SK-N-SH (cell line): Measurements from ENCODE around the gene KRT85.

Source experiments
- EP300 ChIP-seq, 2 experiments: IDR thresholded peaks; 2 replicates each; pipeline versions ENCODE4 v1.4.0 to v1.6.1; 2012; ENCODE audit warnings: borderline replicate concordance in 1 of 2, low read depth in 1 of 2, low read length in 1 of 2
- EZH2phosphoT487 ChIP-seq: fragments of 200-600 bp; sonication (generic); IDR thresholded peaks from 2 replicates; pipeline ENCODE4 v1.6.1; 2017; ENCODE audit warnings: low read depth, mixed run types, mild to moderate bottlenecking, antibody characterized with exemption, moderate library complexity, borderline replicate concordance
- FOSL2 ChIP-seq: IDR thresholded peaks from 2 replicates; pipeline ENCODE4 v1.4.0; 2012; ENCODE audit warnings: low read depth, mild to moderate bottlenecking, moderate library complexity, borderline replicate concordance
- POLR2AphosphoS5 ChIP-seq: IDR thresholded peaks from 2 replicates; pipeline ENCODE4 v1.6.1; 2012; ENCODE audit warnings: low read depth, low read length
- TF ChIP-seq, protein P1 (sequence below): fragments of 200-600 bp; sonication (generic); IDR thresholded peaks from 2 replicates; pipeline ENCODE4 v1.6.1; 2017; ENCODE audit warnings: antibody characterized with exemption, mild to moderate bottlenecking, moderate library complexity
- TF ChIP-seq, protein P2 (sequence below): IDR thresholded peaks from 2 replicates; pipeline ENCODE4 v1.4.0; 2012; ENCODE audit warnings: low read depth, borderline replicate concordance
- TF ChIP-seq, protein P3 (sequence below): IDR thresholded peaks from 2 replicates; pipeline ENCODE4 v1.6.1; 2012; ENCODE audit warnings: mild to moderate bottlenecking, low read depth, low read length, moderate library complexity
- TF ChIP-seq, protein P4 (sequence below): IDR thresholded peaks from 2 replicates; pipeline ENCODE4 v1.4.0; 2012; ENCODE audit warnings: low read depth

DNA sequence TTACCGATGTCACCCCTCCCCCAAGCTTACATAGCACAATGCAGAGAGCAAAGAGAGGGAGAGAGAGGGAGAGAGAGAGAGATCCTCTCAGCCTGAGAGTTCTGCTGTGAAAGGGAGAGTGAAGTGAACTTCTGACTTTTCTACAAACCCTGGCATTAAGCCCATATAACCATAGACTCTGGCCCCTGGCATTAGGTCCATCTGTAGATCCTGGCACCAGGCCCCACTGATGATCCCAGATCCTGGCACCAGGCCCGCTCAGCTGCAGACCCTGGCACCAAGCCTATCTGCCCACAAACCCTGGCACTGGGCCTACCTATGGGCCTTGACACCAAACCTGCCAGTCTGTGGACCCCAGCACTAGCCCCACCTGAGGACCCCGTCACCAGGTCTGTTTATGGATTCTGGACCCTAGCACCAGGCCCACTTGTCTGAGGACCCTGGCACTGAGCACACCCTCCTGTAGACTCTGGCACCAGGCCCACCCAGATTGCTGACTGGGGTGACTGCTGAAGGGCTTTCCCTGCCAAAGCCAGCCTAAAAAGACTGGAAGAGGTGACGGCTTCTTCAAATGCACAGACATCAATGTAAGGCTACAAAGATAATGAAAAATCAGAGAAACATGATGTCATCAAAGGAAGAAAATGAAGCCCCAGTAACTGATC is 31.6 kb downstream of the KRT85 start:
- TF ChIP-seq, protein P1, sequence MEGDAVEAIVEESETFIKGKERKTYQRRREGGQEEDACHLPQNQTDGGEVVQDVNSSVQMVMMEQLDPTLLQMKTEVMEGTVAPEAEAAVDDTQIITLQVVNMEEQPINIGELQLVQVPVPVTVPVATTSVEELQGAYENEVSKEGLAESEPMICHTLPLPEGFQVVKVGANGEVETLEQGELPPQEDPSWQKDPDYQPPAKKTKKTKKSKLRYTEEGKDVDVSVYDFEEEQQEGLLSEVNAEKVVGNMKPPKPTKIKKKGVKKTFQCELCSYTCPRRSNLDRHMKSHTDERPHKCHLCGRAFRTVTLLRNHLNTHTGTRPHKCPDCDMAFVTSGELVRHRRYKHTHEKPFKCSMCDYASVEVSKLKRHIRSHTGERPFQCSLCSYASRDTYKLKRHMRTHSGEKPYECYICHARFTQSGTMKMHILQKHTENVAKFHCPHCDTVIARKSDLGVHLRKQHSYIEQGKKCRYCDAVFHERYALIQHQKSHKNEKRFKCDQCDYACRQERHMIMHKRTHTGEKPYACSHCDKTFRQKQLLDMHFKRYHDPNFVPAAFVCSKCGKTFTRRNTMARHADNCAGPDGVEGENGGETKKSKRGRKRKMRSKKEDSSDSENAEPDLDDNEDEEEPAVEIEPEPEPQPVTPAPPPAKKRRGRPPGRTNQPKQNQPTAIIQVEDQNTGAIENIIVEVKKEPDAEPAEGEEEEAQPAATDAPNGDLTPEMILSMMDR, result no peak
- TF ChIP-seq POLR2AphosphoS5 (no peak), EZH2phosphoT487 (no peak), FOSL2 (no peak), EP300 (IDR thresholded peaks at IDR 0.05; ENCODE audit: borderline replicate concordance in 1 of 2, low read depth in 1 of 2, low read length in 1 of 2) (peak in 1 of 2 experiments; percentile 73; a peak in 2 of 4 replicates)
- TF ChIP-seq, protein P2, sequence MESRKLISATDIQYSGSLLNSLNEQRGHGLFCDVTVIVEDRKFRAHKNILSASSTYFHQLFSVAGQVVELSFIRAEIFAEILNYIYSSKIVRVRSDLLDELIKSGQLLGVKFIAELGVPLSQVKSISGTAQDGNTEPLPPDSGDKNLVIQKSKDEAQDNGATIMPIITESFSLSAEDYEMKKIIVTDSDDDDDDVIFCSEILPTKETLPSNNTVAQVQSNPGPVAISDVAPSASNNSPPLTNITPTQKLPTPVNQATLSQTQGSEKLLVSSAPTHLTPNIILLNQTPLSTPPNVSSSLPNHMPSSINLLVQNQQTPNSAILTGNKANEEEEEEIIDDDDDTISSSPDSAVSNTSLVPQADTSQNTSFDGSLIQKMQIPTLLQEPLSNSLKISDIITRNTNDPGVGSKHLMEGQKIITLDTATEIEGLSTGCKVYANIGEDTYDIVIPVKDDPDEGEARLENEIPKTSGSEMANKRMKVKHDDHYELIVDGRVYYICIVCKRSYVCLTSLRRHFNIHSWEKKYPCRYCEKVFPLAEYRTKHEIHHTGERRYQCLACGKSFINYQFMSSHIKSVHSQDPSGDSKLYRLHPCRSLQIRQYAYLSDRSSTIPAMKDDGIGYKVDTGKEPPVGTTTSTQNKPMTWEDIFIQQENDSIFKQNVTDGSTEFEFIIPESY, result no peak
- TF ChIP-seq, protein P3, sequence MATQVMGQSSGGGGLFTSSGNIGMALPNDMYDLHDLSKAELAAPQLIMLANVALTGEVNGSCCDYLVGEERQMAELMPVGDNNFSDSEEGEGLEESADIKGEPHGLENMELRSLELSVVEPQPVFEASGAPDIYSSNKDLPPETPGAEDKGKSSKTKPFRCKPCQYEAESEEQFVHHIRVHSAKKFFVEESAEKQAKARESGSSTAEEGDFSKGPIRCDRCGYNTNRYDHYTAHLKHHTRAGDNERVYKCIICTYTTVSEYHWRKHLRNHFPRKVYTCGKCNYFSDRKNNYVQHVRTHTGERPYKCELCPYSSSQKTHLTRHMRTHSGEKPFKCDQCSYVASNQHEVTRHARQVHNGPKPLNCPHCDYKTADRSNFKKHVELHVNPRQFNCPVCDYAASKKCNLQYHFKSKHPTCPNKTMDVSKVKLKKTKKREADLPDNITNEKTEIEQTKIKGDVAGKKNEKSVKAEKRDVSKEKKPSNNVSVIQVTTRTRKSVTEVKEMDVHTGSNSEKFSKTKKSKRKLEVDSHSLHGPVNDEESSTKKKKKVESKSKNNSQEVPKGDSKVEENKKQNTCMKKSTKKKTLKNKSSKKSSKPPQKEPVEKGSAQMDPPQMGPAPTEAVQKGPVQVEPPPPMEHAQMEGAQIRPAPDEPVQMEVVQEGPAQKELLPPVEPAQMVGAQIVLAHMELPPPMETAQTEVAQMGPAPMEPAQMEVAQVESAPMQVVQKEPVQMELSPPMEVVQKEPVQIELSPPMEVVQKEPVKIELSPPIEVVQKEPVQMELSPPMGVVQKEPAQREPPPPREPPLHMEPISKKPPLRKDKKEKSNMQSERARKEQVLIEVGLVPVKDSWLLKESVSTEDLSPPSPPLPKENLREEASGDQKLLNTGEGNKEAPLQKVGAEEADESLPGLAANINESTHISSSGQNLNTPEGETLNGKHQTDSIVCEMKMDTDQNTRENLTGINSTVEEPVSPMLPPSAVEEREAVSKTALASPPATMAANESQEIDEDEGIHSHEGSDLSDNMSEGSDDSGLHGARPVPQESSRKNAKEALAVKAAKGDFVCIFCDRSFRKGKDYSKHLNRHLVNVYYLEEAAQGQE, result no peak
- TF ChIP-seq, protein P4, sequence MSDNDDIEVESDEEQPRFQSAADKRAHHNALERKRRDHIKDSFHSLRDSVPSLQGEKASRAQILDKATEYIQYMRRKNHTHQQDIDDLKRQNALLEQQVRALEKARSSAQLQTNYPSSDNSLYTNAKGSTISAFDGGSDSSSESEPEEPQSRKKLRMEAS, result no peak
